Measurements from ENCODE around the gene FLG2.
"Not testable (repeated sequence)": the region's sequence is repeated elsewhere in the genome, so short reads cannot be mapped to it uniquely, and the experiment has no call there.

Gene FLG2

DNA sequence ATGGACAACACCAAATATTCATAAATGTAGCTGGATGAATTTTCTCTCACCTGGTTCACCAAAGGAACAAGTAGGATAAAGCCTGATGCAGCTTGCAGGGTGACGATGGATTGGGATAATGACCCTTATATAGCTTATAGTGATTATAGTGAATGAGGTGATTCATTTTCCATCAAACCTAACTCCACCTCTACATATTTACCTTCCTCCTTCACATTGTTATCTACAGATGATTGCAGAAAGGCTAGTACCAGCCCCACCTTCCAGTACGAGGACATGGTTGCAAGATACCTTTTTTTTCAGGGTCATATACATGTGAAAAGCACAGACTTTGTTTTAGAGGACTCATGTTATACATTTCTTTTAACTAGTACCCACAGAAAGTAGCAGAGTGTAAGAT lies at the start of gene FLG2:
FLG2 (minus strand) TSS at position 101 of the 400 bp plus-strand sequence. CDS start 1,122 bp downstream, outside the sequence.
- DNase-seq = no peak

DNA sequence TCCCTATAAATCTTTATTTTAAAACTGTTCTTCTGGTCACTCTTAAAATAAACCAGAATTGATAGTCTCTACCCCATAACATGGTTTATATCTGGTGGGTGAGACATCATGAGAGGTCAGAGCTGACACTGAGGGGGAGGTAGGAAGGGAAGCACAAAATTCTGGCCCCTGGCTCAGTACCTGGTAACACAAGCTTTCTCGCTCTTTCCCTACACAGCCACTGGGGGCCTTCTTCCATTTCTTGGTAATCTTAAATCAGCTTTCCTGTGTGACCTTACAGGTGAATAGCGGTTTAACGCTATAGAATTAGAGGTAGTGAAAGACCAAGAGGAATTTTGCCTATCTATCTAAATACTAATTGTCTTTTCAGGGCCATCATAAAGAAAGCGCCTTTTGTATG lies 48.9 kb upstream of the FLG2 start:
- DNase-seq = no peak

DNA sequence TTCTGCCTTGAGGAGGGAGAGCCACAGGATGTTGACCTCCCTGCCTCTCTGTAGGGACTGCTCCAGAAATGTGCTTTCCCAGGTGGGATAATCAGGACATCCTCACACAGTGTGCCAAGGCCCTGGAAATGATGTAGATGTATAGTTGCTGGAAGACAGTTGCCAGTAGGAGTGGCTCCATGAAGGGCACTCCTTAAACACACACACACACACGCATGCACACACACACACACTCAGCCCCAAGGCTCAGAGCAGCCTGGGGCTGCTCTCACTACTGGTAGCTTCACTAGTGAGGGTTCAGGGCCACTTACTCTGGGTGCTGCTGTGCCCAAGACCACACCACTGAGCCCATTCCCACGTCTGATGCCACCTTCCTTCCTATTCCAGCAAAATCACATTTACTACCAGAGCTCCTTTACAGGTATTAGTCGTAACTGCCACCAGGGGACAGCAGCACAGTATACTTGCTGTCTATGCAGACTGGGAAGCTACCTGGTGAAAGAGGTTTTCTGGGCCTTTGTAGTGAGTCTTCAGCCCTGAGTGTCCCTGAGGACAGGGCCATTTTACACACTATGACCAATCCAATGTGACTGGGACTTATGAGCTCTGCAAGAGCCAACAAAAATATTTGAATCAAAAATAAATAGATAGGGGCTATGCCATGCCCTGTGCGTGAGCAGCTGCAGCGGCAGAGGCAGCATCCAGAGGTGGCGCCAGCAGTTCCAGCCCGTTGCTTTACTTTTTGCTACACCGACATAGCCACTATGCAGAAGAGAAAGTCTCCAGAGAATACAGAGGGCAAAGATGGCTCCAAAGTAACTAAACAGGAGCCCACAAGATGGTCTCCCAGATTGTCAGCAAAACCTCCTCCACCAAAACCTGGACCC lies 39.2 kb upstream of the FLG2 start:
- DNase-seq = peak in 1 of 2 donors; percentile 26

DNA sequence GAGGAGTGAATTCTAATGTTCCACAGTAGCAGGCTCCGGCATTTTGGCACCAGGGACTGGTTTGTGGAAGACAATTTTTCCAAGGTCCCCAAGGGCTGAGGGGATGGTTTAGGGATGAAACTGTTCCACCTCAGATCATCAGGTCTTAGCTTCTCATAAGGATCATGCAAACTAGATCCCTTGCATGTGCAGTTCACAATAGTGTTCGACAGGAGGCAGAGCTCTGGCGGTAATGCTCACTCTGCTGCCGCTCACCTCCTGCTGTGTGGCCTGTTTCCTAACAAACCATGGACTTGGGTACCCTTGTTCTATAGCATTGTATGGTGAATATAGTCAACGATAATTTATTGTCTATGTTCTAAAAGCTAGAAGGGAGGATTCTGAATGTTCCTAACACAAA lies 37.7 kb upstream of the FLG2 start:
- DNase-seq = no peak

DNA sequence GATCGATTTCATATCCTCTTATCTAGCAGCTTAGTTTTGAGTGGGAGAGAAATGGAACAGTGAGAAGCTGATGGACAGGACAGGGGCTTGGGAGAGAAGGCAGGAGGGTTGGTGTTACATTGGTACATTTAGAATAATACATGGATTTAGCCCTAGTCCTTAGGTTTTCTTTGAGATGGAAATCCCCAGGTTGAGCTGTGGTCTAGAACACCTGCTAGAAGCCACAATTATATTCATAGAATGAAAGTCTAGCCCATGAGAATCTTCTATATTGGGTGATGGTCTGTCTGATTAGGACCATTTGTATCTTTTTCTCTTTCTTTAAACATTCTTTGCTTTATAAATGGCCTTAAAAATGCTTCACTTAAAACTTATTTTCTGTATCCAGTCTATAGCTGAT lies 34.3 kb upstream of the FLG2 start:
- DNase-seq = no peak

DNA sequence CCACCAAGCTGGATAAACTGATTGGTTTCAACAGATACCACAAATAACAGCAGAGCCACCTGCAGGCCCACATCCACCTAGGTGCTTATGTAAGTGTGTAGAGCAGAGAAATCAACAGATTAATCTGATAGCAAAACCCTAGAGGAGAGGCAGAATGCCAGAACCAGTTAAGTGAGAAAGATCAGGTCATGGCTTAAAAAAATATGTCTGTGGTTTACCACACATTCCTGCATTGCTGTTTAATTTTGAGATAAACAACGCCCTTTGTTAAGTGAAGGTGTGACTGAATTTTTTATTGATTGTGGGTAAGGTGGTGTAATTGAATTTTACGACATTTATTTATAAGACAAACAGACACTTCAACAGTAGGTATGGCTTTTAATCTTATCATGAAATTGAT lies 33.1 kb upstream of the FLG2 start:
- DNase-seq = peak in 1 of 2 donors; percentile 67

DNA sequence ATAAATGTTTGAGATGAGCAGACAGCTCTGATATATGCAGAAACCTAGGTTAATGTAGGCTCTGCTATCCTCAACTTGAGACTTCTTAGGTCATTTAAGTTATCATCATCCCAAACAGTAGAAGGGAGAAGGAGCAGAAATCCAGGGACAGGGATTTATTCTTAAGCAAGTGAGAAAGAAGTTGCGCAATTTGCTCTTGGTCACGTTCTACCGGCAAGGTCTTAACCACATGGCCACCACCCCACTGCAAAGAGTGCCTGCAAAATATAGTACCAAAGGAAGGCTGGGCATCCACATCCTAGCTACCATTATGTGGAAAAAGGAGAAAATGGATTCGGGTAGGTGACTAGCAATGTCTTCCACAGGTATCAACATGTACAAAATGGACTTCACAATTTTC lies 29.1 kb upstream of the FLG2 start:
- no peak for DNase-seq

GRCh38 chr1:152386940-152387339 lies 27.1 kb upstream of the FLG2 start:
- DNase-seq = no peak

- no peak for DNase-seq
Measured at GRCh38 chr1:152380932-152381331, 21.1 kb upstream of the FLG2 start.

GRCh38 chr1:152374451-152374850 lies 14.6 kb upstream of the FLG2 start:
- DNase-seq = no peak

DNA sequence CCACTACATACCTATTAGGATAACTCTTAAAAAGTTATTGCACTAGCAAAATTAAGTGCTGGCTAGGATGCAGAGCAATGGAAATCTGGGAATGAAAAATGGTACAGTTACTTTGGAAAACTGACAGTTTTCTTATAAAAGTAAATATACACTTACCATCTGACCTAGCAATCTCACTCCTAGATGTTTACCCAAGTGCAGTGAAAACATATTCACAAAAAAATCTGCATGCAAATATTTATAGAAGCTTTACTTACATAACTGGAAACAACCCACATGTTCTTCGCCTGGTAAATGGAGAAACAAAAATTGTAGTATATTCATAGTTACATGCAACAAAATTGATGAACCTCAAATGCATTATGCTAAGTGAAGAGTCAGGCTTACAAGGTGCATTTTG lies 12.9 kb upstream of the FLG2 start:
- DNase-seq = no peak

- DNase-seq = no peak
Measured at GRCh38 chr1:152367436-152367835, 7.6 kb upstream of the FLG2 start.

DNA sequence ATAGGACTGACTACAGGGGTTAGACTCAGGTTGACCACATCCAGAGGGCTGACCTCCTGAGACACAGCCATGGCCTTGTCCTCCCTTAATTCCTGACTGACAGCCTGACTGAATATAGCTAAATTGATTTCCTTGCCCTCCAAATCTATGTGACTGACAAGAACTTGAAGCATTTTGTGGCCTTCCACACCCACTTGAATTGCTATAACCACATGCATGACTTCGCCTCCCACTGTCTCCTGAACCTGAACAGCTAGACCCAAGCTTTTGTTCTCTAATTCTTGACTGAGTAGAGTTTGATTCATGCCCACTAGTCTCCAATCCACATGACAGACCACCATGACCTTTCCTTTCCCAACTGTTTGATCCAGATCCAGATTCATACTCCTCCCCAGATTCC lies 3.1 kb downstream of the FLG2 start:
- no peak for DNase-seq

- DNase-seq = no peak
Measured at GRCh38 chr1:152349611-152350010, 10.2 kb downstream of the FLG2 start.

DNA sequence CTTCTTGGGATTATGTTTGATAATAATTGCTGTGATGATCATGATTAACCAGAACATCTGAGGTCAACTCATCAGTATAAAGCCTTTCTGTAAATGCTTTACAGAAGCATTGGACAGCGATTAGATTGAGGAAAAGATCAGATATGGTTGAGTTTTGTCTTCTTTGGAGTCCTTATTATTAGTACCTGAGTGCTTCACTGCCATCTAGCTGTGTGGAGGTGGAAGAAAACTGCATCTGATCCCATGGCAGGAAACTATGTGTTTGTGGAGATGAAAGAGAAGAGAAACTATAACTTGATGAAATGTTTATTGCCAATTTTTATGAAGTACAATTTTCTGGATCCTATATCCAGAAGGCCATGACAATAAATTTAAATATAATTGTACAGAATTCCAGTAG lies 11.4 kb downstream of the FLG2 start:
- no peak for DNase-seq

DNA sequence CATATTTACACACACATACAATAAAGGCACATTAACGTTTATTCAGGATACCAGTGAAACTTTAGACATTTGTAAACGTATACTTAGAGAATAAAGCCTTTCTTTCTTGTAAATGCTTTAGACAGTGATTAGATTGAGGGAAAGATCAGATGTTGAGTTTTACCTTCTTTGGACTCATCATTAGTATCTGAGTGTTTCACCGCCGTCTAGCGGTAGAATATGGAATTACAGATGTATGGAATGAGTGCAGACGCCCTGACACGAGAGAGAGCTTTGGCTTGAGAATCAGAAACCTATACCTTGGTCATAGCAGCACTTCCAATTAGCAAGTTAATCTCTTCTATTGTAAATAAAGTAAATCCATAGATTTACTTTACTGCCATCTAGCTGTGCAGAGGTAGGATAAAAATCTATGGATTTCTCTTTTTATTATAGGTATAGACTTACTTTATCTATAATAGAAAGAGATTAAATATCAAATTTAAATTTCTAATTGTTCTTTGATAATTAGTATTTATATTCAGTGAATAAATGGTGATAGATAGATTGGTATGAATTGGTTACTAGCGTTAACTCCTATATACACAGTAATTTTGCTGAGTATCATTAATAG lies 12.6 kb downstream of the FLG2 start:
- peak in 1 of 2 donors; percentile 71 for DNase-seq

- DNase-seq = no peak
Measured at GRCh38 chr1:152344438-152344837, 15.4 kb downstream of the FLG2 start.

DNA sequence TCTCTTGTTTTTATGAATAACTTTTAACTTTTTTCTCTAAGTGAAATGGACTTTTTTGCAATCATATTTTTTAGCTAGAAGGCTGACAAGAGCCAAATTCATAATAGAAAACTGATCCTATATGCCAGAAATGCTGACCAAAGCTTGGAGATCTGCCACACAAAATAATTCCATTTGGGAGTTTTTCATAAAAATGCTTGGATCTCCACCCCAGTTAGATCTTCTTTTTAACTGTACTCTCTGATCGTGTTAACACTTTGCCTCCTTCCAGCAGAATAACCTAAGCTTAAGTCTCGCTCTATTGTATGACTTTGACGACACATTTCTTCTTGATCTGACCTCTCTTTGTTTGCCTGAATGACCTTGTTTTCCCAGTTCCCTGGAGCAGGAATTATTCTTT lies 16.8 kb downstream of the FLG2 start:
- DNase-seq = no peak

DNA sequence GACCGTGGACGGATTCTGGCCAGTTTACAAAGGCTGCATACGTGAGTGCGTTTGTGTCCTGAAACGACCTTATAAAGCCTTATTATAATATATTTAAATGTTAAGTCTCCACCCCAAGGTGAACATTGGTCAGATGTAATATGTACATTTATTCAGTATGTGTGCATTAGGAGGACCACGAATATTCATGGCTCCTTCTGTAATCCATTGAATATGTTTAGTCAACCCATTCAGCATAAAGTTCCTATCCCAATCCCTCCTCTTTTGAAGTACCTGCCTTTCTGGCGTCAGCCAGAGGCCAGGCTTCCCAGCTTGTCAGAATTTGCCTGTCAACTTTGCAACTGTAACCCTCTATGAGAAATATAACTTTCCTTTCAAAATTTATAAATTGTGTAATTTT lies 24.4 kb downstream of the FLG2 start:
- DNase-seq = no peak

GRCh38 chr1:152328801-152329391 lies 30.9 kb downstream of the FLG2 start:
- DNase-seq = no peak

GRCh38 chr1:152325111-152325510 lies 34.7 kb downstream of the FLG2 start, which contains the start of gene FLG:
TSS of gene FLG (minus strand) at chr1:152325239. CDS start at chr1:152315456, 9,783 bp downstream.
- no peak for DNase-seq

GRCh38 chr1:152313970-152314369 lies 45.8 kb downstream of the FLG2 start:
- no peak for DNase-seq

DNA sequence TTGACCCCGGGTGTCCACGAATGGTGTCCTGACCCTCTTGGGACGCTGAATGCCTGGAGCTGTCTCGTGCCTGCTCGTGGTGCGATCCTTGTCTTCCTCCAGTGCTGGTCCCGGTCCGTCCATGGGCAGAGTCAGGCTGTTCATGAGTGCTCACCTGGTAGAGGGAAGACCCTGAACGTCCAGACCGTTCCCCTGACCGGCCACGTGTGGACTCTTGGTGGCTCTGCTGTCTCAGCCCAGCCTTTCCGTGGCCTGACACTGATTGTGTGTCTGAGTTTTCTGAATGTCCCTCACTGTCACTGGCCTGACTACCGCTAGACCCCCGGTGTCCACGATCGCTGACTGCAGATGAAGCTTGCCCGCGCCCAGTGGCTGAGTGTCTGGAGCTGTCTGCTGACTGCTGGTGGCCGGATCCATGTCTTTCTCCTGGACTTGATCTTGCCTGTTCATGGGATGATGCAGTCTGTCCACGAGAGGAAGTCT lies 46.4 kb downstream of the FLG2 start:
- DNase-seq = no peak

DNA sequence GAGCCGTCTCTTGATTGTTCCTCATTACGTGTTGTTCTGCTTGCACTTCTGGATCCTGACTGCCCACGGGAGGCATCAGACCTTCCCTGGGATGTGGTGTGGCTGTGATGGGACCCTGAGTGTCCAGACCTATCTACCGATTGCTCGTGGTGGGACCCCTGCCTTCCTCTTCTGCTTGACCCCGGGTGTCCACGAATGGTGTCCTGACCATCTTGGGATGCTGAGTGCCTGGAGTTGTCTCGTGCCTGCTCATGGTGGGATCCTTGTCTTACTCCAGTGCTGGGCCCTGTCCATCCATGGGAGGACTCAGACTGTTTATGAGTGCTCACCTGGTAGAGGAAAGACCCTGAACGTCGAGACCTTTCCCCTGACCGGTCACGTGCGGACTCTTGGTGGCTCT lies 47.6 kb downstream of the FLG2 start:
- not testable (repeated sequence) for DNase-seq

All from CD4-positive, alpha-beta T cell treated with Interleukin-4 for 1 hour (primary cell).